HS-5 (cell line): ENCODE measurements around the gene ZNF70.
"Not testable (repeated sequence)": the region's sequence is repeated elsewhere in the genome, so short reads cannot be mapped to it uniquely, and the experiment has no call there.

Experiments used
- DNase-seq: peaks from one replicate; pipeline ENCODE4 v3.0.0-alpha.2; 2012; ENCODE audit warnings: low read depth

Gene ZNF70

GRCh38 chr22:23756891-23757290 is 6.0 kb upstream of the ZNF70 start:
- no peak for DNase-seq

- DNase-seq = no peak
These were observed 4.8 kb upstream of the ZNF70 start for GRCh38 chr22:23755711-23756110.

GRCh38 chr22:23754980-23755636 is 4.2 kb upstream of the ZNF70 start:
- no peak for DNase-seq

GRCh38 chr22:23754220-23754919 is 3.5 kb upstream of the ZNF70 start, which contains the start of gene VPREB3:
TSS of gene VPREB3 (minus strand) at chr22:23754425. CDS start at chr22:23754363, 62 bp downstream.
- DNase-seq = no peak

- DNase-seq = no peak
These were observed 2.5 kb upstream of the ZNF70 start for GRCh38 chr22:23753385-23753784.

GRCh38 chr22:23752750-23753149 is 1.8 kb upstream of the ZNF70 start:
- DNase-seq = no peak

GRCh38 chr22:23752090-23752691 is 1.3 kb upstream of the ZNF70 start:
- DNase-seq = no peak

GRCh38 chr22:23751441-23751996 is 607 bp upstream of the ZNF70 start:
- DNase-seq = no peak

GRCh38 chr22:23750367-23750713 is 572 bp downstream of the ZNF70 start:
- DNase-seq = no peak

- DNase-seq = no peak
These were observed 1.0 kb downstream of the ZNF70 start for GRCh38 chr22:23749841-23750301.

- no peak for DNase-seq
These were observed 5.1 kb downstream of the ZNF70 start for GRCh38 chr22:23745791-23746190.

GRCh38 chr22:23744485-23744884 is 6.4 kb downstream of the ZNF70 start:
- no peak for DNase-seq

- no peak for DNase-seq
These were observed 6.9 kb downstream of the ZNF70 start for GRCh38 chr22:23744001-23744400.

- DNase-seq = no peak
These were observed 7.6 kb downstream of the ZNF70 start for GRCh38 chr22:23743303-23743705.

- DNase-seq = no peak
These were observed 8.2 kb downstream of the ZNF70 start for GRCh38 chr22:23742505-23743264.

GRCh38 chr22:23737696-23738095 is 13.2 kb downstream of the ZNF70 start:
- DNase-seq = no peak

GRCh38 chr22:23728108-23728507 is 22.8 kb downstream of the ZNF70 start:
- not testable (repeated sequence) for DNase-seq

- DNase-seq = no peak
These were observed 28.2 kb downstream of the ZNF70 start for GRCh38 chr22:23722724-23723123.

- DNase-seq = no peak
These were observed 28.8 kb downstream of the ZNF70 start for GRCh38 chr22:23722160-23722559.

GRCh38 chr22:23720855-23721254 is 30.1 kb downstream of the ZNF70 start:
- DNase-seq = no peak

GRCh38 chr22:23718371-23719165 is 32.3 kb downstream of the ZNF70 start:
- no peak for DNase-seq
